ENCODE results near the gene FRY.

The FRY gene

DNA sequence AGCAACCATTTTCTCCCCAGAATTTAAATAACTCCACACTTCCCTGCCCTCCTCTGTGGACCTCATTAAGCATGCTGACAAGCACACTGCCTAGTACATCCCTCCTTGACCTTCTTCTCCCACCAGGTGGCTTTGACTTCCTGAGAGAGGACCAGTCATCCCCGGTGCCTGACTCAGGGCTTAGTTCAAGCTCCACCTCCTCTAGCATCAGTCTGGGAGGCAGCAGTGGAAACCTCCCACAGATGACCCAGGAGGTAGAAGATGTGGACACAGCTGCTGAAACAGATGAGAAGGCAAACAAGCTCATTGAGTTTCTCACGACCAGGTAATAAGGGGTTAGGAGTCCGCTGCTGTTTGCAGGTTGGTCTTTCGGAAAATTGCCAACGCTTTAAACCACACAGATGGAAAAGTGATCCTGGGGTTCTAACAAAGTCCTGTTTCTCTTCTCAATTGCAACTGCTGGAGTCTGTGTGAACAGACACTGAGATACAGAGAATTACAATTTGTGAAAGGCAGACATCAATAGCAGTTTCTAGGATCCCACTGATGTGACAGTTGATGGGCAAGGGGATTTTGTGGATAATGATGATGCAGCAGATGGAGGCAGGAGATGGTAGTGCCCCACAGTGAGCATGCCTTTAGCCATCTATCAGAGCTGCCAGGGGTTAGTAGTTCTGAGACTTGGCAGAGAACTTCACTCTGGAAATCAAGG lies 196.9 kb downstream of the FRY start:
- no peak for DNase-seq

DNA sequence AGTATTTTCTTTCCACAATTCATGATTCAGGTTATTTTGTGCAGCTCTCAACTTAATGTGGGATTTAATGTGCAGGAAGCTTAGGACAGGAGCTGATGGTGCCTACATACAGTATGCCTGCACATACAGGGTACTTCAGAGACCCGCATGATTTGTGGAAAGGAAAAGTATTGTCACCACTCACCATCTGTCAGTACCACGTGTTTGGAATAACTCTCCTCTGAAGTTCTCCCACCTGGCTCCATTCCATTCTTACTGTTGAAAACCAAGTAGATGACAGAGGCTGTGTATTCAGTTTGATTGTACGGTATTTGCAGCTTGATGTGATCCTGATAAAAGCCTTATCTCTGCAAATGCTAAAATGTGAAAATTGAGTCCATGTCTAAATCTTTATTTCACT lies 197.9 kb downstream of the FRY start:
- DNase-seq: no peak

DNA sequence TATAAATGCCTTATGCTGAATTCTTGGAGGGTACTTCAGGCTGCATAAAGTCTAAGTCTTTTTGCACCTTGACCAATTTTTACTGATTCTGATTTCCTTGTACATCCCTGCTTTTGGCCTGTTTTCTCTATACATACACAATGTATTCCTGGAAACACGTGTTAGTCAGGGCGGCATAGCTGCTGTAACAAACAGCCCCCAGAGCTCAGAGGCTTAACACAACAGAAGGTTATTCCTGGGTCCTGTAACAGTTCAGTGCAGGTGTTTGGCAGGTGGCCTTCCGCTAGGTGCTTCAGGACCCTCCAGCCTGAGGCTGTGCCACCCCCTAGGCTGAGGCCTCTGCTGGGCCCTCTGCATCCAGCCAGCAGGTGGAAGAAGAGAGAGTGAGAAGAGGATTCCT lies 200.7 kb downstream of the FRY start:
- DNase-seq: no peak

DNA sequence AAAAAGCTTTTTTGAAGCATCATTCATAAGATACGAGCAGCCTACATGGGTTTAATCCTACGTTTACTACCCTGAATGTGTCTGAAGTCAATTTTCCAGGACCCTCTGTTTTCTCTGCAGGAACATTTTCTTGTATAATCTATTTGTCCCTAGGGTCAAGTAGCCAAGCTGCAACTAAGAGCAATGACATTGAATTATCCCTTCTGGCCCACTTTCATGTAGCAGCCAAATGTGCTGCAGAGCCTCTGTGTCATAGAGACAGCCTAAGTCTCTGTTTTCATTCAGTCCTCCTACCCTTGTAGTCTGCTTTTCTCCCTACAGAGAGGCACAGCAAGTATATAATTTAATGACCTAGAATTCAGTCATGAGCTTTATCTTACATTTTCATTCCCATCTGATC lies 201.5 kb downstream of the FRY start:
- DNase-seq: no peak

DNA sequence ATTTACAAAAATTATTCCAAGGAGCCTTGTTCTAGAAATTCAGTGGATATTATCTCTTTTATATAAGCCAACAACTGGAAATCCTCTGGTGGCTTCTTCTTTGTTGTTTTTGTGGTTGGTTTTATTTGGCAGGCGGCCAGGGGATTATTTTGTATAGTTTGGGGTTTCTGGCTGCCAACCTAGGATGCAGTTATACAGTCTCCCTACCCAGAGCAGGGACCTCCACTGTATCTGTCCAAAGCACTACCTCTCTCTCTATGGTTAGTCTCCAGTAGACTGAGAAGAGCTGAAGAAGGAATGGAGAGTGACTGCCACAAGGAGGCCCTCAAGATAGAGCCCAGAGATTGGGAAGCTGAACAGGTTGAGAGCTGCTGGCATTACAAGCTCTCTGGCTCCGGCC lies 203.3 kb downstream of the FRY start:
- no peak for DNase-seq

DNA sequence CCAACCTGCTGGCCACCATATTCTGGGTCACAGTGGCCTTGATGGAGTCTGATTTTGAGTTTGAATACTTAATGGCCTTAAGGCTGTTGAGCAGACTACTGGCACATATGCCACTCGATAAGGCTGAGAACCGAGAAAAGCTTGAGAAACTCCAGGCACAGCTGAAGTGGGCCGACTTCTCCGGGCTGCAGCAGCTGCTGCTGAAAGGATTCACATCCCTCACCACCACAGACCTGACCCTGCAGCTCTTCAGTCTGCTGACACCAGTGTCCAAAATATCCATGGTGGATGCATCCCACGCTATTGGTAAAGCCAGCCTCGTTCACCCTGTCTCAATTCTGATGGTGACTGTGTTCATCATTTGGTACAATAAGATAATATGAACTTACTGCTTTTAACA lies 206.1 kb downstream of the FRY start:
- no peak for DNase-seq

DNA sequence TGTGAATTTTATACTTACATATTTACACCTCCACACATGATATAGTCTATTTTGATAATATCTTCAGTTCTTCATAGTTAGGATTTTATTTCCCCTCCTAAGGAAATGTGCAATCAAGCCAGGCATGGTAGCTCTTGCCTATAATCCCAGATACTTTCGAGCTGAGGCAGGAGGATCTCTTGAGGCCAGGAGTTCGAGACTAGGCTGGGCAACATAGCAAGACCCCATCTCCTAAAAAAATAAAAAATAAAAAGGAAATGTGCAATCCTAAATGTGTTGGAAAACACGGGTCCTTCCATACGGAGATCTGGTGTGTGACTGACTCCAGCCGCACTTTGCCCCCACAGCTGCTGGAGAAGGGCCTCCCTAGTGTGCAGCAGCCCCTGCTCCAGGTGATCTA lies 212.1 kb downstream of the FRY start:
- no peak for DNase-seq

DNA sequence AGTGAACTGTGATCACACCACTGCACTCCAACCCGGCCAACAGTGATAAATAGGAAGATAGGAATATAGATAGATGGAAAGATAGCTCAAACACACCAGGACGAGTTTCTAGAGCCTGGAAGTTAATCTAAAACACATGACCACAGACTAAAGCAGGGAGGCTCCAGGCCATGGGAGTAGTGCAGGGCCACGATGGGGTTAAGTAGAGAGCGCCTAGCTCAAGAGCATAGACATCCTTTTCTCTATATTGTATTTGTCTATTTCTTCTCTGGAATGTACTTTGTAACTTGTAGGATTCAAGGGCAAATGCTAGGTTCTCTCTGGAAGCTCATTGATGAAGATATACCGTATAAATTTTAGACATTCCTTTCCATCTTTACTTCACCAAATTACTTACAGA lies 214.0 kb downstream of the FRY start:
- DNase-seq: no peak

DNA sequence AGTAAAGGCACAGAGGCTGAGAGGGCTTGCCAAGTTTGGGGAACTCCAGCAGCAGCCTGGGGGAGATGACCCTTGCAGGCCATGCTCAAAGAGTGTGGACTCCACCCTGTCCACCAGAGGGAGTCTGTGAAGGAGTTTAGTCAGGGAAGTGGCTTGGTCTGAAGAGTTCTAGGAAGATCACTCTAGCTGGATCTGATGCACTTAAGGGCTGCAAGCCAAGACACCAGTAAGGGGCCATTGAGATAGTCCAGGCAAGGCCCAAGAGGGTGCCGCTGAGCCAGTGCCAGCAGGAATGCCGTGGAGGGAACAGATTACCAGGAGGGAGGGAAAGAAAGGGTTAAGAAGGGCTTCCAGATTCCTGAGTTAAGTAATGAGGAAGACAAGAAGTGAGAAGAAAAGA lies 214.9 kb downstream of the FRY start:
- no peak for DNase-seq

DNA sequence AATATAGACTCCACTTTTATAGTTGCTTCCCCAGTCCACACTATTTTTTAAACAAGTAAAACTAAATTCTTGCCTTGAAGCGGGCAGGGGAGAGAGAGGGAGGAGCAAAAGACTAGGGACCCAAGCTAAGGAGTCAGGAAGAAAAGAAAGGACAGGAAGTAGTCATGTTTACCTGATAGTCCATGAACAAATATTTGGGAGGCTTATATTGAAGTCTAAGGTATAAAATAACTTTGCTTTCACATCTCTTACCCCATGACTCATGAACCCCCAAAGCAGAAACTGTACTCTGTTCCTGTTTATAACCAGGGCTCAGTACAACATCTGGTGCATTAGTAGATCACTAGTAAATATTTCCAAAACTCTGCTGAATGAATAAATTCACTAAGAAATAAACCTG lies 216.3 kb downstream of the FRY start:
- DNase-seq: no peak

DNA sequence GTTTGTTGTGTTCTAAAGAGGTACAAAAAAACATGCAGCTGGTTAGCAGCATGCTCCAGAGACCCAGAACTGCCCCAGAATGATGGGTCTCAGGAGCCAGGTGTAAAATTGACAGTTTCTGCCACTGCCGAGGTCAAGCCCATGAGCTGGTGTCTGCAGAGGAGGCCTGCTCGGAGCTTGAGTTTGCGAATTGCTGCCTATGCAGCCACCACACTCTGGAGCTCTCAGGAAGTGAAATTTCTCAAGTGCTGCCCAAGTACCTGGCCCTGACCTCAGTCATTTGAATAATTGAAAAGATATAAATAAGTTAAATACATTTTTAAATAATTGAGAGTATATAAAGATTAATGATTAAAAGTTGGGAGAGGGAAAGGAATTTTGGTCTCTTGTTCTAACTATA lies 217.2 kb downstream of the FRY start:
- no peak for DNase-seq

DNA sequence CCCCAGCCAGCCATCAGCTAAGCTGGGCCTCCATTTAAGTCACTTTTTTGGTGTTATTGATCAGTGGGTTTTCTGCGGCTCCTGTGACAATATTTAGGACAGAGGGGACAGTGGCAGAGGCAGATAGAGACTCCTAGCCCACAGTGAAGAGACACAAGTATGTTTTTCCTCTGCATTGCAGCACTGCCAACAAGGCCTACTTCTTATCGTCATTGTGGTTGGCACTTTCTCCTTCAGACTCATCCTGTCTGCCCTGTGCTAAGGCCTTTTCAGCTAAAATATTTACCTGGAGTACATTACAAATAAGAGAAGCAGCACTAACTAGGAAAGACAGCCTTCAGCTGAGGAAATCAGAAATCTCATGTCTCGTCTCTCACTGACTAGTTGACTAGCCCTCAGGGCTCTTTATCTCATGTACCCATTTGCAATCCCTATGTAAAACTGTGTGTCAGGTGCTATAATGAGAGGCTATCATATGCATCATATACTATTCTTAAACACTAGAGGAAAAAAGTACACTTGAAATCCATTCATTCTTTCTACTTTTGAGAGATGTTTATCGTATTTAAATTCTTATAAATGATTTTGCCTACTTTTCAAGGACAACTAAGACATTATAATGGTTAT lies 221.4 kb downstream of the FRY start:
- no peak for DNase-seq

DNA sequence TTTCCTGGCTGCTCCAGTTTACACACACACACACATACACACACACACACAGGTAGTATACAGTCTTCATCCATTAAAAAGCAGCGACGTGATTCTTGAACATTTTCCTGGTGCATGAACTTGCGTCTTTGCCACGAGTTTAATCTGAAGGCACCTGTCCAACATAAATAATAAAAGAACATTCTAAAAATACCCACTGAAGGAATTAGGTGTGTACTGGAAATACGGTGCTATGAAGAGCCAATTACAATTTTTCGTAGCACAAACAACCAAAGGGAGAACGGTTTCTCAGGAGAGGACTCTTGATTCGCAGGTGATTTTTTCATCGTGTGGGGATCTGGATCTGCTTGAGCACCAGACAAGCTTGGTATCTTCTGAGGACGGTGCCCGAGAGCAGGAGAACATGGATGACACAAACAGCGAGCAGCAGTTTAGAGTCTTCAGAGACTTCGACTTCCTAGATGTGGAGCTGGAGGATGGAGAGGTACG lies 222.4 kb downstream of the FRY start:
- no peak for DNase-seq

DNA sequence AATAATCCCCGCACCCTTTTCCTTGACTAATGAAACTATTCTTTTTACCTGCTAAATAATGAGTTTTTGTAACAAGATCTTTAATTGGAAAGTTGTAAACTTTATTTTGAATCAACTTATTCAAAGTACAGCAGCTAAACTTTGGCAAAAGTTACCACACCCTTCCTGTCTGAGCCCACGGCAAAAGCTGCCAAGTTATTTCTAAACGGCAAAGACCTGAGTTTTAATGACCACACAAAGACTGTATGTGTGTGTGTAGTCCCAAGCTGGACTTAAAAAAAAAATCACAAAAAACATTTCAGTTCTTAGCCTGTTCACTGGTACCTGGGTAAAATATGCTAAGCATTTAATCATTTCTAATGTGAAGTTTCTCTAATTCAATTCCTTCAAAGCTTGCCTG lies 222.8 kb downstream of the FRY start:
- no peak for DNase-seq

DNA sequence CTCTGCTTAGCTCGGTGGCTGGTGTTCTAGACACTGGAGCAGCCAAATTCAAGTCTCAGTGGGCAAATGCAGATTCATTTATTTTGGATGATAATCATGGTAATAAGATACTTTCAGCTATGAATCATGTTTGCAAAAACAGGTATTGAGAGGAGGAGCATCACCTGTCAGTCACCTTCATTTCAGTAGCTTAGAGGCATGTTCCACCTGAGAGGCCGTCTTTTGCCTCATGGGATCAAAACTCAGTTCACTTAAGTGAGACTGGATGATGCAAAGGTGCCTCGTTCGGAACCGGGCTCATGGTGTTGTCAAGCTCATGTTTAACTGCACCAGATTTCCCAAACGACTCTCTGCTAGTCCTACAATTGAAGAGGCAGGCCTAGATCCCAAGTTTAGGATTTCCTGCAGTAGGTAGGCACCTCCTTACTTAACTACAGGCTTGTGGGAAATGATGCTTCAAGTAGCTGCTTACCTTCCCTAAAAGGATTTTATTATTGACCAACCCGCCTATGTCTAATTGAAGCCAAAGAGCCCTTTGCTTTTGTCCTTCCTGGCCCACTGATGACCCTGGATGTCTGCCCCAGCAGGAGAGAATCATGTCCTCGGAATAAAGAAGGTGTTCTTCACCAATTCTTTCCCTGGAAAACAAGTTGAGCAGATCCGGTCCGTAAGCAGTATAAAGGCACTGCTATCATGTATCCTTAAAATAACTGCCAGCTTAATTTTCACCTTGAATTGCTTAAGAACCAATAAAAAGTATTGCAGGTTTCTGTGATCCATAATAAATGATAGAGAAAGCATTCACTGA lies 223.5 kb downstream of the FRY start:
- no peak for DNase-seq

DNA sequence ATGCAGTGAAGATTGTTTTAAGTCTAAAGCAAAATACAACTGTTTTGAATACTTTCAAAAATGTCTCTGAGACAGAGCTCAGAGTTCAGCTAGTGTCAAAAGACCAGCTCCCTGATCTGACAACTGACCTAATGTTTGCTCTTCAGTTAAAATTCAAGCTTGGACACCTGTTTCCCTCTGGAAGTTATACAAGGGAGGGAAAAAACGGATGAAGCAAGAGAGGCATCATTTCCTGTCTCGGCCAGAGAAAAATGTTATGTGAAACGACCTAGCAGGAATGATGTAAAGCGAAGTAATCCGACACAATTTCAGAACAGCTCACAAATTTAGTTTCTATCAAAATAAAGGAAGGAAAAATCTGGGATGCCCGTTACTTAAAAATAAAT lies 224.1 kb downstream of the FRY start:
- DNase-seq: no peak

DNA sequence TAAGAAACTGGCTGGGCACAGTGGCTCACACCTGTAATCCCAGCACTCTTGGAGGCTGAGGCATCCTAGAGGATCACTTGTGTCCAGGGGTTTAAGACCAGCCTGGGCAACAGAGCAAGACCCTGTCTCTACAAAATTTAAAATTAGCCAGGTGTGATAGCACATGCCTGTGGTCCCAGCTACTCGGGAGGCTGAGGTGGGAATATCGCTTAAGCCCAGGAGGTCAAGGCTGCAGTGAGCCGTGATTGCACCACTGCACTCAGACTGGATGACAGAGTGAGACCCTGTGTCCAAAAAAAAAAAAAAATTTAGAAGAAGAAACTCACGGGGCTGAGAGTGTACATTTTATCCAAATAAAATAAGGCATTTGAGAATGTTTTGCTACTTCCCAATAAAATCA lies 224.7 kb downstream of the FRY start:
- no peak for DNase-seq

DNA sequence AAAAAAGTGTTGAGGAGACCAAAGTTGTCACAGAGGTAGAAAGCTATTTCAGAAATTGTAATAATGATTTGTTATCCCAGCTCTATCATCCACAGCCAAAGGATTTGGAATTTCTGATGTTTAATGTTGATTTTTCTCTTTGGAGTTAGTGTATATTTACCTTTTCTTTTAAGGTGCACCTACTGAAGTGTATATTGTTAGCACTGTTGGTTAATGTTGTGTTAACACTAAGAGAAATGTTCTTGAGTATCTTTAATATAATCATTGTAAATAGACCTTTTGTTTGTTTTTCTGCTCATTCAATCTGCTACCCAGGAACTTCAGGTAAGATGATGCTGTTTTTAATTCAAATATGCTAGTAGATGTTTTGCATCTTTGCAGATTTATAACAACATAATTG lies 226.1 kb downstream of the FRY start:
- DNase-seq: no peak

DNA sequence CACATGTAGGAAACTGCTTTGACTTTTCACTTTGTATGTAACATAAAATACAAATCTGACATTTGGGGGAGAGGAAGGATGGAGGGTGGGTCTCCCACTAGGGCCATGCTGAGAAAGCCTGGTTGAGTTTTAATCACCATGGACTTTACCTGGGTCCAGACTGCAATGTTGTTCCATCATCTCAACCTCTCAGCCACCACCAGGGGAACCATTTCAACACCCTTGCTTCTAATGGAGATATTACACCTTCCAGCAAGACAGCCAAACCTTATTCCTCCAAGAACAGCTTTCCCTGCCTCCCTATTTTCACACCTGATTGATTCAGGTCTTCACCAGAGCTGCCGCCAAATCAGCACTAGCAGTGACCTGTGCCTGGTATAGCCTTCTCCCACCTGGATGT lies 227.5 kb downstream of the FRY start:
- no peak for DNase-seq

DNA sequence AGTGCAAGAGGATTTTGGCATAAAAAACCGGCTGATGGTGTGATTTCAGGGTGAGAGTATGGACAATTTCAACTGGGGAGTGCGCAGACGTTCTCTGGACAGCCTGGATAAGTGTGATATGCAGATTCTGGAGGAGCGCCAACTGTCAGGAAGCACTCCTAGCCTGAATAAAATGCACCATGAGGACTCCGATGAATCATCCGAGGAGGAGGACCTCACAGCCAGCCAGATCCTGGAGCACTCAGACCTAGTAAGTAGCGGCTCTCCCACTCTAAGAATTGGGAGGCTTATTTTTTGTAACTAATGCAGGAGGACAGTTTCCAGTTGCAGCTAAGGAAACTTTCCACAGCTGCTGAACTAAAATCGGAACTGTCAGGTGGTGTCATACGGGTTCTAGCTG lies 230.0 kb downstream of the FRY start:
- DNase-seq: no peak

DNA sequence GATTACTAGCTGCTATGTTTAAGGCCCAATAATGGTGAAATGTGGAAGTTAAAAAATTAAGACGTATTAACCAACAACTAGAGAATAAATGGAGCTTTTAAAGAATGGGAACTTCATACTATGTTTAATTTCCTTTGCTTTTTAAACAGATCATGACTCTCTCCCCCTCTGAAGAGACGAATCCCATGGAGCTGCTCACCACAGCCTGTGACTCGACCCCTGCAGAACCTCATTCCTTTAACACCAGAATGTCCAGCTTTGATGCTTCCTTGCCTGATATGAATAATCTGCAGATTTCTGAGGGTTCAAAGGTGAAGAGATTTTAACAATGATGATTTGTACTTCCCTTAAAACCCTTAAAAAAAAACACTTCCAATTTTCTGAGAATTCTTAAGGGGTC lies 230.6 kb downstream of the FRY start:
- no peak for DNase-seq

DNA sequence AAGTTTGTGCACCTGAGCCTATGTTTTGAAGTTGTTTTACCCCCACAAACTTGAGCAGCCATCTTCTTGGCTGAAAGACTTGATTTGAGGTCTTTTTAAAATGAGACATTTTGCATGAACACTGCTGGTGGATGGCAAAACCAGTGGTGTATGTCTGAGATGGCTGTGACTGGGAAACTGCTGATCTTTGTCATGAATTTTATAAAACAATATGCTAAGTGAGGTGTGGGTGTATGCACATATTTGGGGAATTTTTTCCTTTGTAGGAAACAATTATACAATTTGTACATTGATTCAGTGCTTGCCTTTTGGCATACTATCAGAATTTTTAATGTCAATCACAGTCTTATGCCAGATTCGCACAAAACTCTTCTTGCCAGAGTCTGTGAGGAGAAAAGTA lies 231.0 kb downstream of the FRY start:
- DNase-seq: no peak

DNA sequence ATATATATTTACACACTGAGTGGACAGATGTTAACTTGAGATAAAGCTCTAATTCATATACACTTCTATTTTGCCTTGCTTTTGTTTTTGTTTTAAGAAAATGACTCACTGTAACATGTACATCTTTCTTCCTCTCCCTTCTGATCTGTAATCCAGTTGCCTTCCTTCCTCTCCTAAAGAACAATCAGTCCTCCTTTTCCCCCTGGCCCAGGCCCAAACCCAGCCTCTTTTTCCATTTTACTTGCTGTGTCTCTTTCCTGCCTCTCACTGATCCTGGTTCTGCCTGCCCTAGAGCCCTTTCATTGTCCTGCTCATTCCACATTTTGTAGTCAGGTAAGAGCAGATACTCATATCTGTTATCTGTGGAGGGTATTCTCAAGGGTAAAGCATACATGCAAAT lies 232.8 kb downstream of the FRY start:
- no peak for DNase-seq

DNA sequence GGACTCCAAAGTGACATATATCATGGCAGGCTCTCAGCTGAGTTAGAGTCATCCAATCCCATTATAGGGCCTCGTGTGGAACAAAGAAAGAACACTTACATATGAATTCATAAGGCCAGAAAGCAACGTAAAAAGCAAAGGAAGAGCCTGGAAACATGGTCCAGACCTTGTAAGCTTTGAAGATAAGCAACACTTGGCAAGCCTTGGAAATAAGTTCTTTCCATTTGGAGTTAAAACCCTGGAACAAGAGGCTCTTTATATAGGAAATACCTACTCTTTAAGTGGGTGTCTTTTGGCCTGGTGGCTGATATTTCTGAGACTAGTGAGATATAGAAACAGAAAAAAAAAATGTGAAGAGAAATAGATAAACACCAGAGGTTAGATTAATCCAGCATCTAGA lies 234.2 kb downstream of the FRY start:
- no peak for DNase-seq
